HG02981 (cell line): Measurements from ENCODE around the gene CGB2.
"Not testable (repeated sequence)": the region's sequence is repeated elsewhere in the genome, so short reads cannot be mapped to it uniquely, and the experiment has no call there.

Source experiments
- ATAC-seq: cut with Tn5 transposase; IDR thresholded peaks from one replicate; pipeline ENCODE4 v1.9.1; 2021; ENCODE audit warnings: mild to moderate bottlenecking, moderate library complexity; ENCODE audit not compliant: unreplicated experiment

Gene CGB2

DNA sequence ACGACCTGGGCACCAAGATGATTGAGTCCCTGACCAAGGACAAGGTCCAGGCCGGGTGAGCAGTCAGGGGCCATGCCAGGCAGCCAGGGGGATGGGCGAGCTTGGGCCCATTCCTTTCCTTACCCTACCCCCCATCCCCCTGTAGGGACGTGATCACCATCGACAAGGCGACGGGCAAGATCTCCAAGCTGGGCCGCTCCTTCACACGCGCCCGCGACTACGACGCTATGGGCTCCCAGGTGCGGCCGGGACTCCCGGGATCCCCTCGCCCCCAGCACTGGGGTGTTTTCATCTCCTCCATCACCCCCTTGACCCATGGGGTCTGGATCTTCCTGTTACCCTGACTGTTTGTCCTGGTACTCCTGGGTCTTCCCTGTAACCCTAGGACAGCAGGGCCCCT lies 21.9 kb upstream of the CGB2 start:
- no peak for ATAC-seq

GRCh38 chr19:49010453-49010852 lies 21.2 kb upstream of the CGB2 start:
- ATAC-seq = no peak

GRCh38 chr19:49011194-49011593 lies 20.5 kb upstream of the CGB2 start:
- ATAC-seq = no peak

- no peak for ATAC-seq
Observed at GRCh38 chr19:49014123-49014869, 17.4 kb upstream of the CGB2 start.

DNA sequence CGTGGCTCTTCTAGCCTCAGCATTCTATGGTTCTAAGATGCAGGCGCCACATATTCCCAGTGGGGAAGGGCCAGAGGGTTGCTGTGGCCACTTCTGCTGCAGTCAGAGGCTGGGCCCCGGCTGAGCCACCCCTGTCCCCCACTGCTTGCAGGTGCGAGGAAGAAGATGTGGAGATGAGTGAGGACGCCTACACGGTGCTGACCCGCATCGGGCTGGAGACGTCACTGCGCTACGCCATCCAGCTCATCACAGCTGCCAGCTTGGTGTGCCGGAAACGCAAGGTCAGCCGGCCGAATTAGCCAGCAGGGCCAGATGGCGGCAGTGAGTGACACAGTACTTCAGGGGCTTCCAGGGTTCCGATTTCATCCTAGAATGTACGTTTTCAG lies 16.8 kb upstream of the CGB2 start:
- ATAC-seq = no peak

- no peak for ATAC-seq
Observed at GRCh38 chr19:49016067-49016839, 15.4 kb upstream of the CGB2 start.

DNA sequence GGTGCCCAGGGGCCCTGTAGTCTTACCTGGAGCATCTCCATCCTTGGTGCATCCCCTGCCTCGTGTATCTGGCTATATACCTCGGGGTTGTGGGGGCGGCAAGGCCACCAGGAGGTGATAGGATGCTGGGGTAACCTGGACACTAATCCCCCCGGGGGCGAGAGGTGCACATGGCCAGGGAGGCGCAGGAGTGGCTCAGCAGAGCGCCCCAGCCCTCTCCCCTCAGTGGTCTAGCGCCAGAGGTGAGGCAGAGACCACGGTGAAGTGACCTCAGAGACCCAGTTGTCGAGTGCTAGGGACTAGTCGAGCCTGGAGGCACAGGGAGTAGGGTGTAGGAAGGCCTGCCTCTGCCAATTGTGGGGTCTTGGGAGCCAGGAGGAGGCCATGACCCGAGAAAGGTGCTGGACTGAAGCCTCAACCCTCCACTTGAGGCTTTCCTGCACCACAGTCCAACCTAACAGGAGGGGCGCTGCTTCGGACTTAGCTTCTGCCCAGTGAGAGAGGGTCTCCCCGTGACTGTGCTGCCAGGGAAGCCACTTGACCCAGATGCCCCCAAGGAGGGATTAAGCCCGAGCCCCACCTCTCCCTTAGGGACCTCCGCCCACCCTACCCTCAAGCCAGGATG lies 14.5 kb upstream of the CGB2 start, which contains the start of gene LHB:
Gene LHB, minus strand, starts transcription at position 51 of the 625 bp plus-strand sequence. Its CDS starts 10 bp downstream, at position 41.
- no peak for ATAC-seq

DNA sequence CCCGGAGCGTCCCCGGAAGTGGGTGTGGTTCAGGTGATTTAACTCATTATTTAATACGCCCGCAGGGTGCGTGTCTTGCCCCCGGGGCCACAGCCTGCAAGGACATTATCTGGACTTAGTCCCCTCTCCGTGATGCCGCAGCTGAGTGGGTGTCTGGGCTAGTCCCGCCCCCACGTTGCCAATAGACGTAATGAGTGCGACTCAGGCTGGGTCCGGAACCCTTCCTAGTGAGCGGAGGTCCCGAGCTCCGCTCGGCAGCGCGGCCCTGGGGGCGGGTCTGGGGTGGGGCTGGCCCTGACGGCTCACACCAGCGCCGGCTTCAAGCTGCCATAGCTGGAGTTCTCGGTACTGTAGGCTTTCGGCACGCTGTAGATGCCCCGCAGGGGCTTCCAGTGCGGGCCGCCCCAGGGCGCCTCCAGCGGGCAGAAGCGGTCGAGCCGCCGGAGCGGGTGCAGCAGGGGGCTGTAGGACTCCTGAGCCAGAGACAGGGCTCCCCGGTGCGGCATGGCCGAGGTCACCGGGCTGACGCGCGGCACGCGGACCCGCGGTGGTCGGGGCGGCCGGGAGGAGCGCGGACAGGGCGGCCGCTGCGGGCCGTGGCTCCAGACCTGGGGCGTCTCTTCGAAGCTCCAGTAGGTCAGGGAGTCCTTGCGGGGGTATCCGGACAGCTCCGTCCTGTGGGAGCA lies 13.9 kb upstream of the CGB2 start:
- ATAC-seq = no peak

- not testable (repeated sequence) for ATAC-seq
Observed at GRCh38 chr19:49018388-49019241, 13.1 kb upstream of the CGB2 start.

GRCh38 chr19:49019242-49019932 lies 12.3 kb upstream of the CGB2 start:
- ATAC-seq = no peak

- ATAC-seq = no peak
Observed at GRCh38 chr19:49020342-49020741, 11.3 kb upstream of the CGB2 start.

DNA sequence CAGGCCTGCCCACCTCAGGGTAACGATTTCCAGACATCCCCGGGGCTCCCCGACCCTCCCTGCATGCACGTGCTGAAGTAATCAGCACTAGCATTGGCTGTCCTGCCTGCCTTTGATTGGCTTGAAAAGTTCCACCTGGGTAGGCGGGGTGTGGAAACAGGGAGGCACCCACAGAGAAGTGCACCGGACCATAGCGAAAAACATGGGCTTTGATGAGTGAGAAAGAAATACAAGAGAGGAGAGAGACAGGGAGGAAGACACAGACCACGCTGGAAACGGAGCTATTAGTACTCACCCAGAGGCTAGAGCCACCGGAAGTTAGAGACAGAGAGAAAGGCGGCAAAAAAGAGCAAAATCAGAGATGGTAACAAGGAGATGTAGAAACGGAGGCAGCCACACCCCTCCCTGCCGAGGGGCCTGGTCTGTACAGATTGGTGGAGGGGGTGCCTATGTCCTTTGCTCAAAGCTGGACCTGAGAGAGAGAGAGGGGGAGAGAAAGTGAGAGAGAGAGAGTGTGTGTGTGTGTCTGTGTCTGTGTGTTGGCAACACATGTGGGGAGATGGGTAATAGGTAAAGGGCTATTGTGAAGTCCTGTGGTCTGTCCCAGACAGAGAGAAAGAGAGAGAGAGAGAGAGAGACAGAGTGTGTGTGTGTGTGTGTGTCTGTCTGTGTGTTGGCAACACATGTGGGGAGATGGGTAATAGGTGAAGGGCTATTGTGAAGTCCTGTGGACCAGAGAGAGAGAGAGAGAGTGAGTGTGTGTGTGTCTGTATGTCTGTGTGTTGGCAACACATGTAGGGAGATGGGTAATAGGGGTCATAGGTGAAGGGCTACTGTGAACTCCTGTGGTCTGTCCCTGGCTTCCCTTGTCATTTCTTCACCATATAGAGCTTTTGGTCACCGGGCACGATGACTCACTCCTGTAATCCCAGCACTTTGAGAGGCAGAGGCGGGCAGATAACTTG lies 10.5 kb upstream of the CGB2 start:
- ATAC-seq = no peak

DNA sequence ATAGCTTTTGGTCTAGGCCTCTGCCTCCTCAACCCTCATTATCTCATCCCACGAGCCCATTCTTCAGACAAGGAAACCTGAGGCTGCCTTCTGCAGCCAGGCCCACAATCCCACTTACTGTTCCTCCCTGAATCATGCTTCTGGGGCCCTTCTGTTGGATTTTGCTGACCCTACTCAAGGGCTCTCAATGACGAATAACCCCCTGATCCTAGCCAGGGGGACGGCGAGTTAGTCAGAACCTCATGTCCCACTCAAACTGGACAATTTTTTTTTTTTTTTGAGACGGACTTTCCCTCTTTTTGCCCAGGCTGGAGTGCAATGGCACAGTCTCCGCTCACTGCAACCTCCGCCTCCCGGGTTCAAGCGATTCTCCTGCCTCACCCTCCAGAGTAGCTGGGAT lies 9.6 kb upstream of the CGB2 start:
- no peak for ATAC-seq

GRCh38 chr19:49024233-49024632 lies 7.5 kb upstream of the CGB2 start, which contains the start of gene CGB3:
Gene CGB3, minus strand, starts transcription at chr19:49024333. Its CDS starts 362 bp downstream, at chr19:49023971.
- ATAC-seq = not testable (repeated sequence)

DNA sequence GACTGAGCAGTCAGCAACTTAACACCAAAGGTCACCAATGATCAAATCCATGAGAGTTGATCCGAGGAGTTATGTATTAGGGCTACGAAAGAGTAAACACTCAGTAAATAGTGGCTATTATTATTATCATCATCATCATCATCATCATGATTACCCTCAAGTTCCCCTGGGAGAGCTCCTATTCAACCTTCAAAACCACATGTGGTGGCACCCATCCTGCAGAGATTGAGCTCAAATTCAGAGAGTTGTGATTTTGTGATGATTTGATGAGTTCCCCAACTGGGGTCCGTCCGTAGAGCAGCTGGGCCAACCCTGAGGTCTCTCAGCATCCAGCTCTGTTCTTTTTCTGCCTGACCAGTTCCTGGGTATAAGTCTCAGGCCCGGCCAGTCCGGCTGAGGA lies 6.6 kb upstream of the CGB2 start:
- not testable (repeated sequence) for ATAC-seq

GRCh38 chr19:49025599-49025998 lies 6.1 kb upstream of the CGB2 start:
- not testable (repeated sequence) for ATAC-seq

GRCh38 chr19:49028686-49029085 lies 3.0 kb upstream of the CGB2 start:
- not testable (repeated sequence) for ATAC-seq

DNA sequence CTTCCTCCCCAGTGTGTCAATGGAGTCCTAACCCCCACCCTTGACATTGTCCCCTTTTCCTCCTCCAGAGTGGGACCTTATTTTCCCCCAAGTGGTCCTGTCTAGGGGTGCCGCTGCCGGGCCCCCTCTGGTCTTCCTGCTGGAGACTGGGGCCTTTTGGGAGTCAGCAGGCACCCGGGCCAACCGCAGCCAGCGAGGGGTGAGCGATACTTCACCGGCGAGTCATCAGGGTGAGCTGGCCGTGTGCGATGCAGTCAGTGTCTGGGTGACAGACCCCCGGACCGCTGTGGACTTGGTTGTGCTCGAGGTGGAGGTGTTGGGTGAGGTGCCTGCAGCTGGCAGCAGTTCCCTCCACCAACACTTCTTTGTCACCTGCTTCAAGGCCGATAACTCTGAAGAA lies 1.9 kb upstream of the CGB2 start:
- not testable (repeated sequence) for ATAC-seq
